GM13977 (cell line): ENCODE results near the gene IL18BP.

Source experiments
- DNase-seq: peaks from one replicate; pipeline ENCODE4 v3.0.0; 2012; ENCODE audit warnings: low spot score
- in situ Hi-C: fragments of 300-500 bp; cut with MboI; formaldehyde crosslinking; loops from one replicate; pipeline ENCODE4 v1.12.0; 2022; ENCODE audit warnings: low sequenced_read_pairs, low pct_unique_long_range_greater_than_20kb, mixed read lengths, inconsistent platforms; ENCODE audit not compliant: unreplicated experiment
- TF ChIP-seq, protein P1 (sequence below): IDR thresholded peaks from 2 replicates; pipeline ENCODE4 v1.5.1; 2012; ENCODE audit warnings: mild to moderate bottlenecking, control low read depth; ENCODE audit not compliant: insufficient read depth; ENCODE audit errors: extremely low read depth, missing control alignments

Gene IL18BP

GRCh38 chr11:72024069-72024754 lies 25.5 kb downstream of the IL18BP start:
- in situ Hi-C loops: no loop called here

GRCh38 chr11:72026090-72026489 lies 27.4 kb downstream of the IL18BP start:
- TF ChIP-seq, protein P1, sequence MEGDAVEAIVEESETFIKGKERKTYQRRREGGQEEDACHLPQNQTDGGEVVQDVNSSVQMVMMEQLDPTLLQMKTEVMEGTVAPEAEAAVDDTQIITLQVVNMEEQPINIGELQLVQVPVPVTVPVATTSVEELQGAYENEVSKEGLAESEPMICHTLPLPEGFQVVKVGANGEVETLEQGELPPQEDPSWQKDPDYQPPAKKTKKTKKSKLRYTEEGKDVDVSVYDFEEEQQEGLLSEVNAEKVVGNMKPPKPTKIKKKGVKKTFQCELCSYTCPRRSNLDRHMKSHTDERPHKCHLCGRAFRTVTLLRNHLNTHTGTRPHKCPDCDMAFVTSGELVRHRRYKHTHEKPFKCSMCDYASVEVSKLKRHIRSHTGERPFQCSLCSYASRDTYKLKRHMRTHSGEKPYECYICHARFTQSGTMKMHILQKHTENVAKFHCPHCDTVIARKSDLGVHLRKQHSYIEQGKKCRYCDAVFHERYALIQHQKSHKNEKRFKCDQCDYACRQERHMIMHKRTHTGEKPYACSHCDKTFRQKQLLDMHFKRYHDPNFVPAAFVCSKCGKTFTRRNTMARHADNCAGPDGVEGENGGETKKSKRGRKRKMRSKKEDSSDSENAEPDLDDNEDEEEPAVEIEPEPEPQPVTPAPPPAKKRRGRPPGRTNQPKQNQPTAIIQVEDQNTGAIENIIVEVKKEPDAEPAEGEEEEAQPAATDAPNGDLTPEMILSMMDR: no peak
- in situ Hi-C loops: no loop called here

More at GRCh38 chr11:72024069-72024754, 25.5 kb downstream of the IL18BP start:
- DNase-seq: no peak
- TF ChIP-seq, protein P1: no peak

GRCh38 chr11:72030472-72031045 lies 31.9 kb downstream of the IL18BP start:
- in situ Hi-C loops: no loop called here
- no peak for DNase-seq
- TF ChIP-seq, protein P1: no peak

More at GRCh38 chr11:72026090-72026489, 27.4 kb downstream of the IL18BP start:
- DNase-seq: no peak

- DNase-seq: no peak
- TF ChIP-seq, protein P1: no peak
- in situ Hi-C loops: no loop called here
These were observed 38.0 kb downstream of the IL18BP start for GRCh38 chr11:72036687-72037086.

DNA sequence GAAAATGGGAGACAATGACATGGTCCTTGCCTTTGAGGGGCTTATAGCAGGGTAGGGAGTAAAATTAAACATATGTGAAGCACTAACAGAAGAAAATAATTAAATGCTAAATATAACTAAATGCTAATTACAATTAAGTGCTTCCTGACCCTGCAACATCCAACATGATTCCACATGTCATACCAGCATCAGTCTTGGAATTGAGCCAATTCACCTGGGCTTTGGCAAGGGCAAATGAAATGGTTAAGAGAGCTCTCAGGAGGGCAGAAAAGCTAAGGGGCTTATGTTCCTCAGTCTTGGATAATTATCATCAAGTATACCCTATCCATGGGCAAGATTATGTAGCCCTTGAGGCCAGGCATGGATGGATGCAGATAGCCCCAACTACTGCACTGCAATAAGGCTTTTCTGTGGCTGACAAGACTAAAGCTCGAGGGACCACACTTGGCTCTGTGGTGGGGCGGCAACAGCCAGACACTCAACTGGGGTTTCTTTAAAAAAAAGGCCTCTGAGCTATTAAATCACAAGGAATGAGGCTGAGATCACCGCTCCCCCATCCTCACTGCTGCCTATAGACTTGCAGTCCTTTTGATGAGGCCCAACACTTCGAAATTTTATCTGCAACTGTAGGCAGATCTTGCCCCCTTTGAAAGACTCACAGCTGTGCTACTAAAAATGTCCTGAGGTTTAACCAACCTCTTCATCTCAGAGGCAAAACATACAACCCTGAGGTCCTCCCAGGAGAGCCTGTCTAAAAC lies 39.0 kb downstream of the IL18BP start:
- no peak for DNase-seq
- TF ChIP-seq, protein P1: no peak
- in situ Hi-C loops: no loop called here

GRCh38 chr11:72038491-72038890 lies 39.8 kb downstream of the IL18BP start:
- in situ Hi-C loops: no loop called here
- no peak for DNase-seq
- TF ChIP-seq, protein P1: no peak
